ENCODE results near the gene GRIP2. TPM values are rescaled to one million over a fixed set of nuclear protein-coding genes. Genes with fewer than 3 reads are reported as not detected.

Gene GRIP2
- total RNA-seq, 6 experiments from 2014 or later: 0.04 to 0.44 (median 0.33) TPM; not detected in 1

- H3K27me3 ChIP-seq: no peaks in the 10 kb centered on the region
- 29% methylated on average over 5 of the region's 8 CpGs for WGBS (ENCODE audit: insufficient coverage, low coverage, low lambda C conversion rate, missing lambda C conversion rate)
- DNase-seq: peak in 1 of 3 donors; percentile 41
- H3K9me3 ChIP-seq: no peaks in the 10 kb centered on the region
- H3K27ac ChIP-seq: no peak overlapping the region
- peak in 1 of 4 donors; percentile 43 for ATAC-seq
- TF ChIP-seq CTCF (IDR thresholded peaks at IDR 0.05) (peak in 3 of 4 donors; percentile 16 to 23 (median 20)), POLR2A (IDR thresholded peaks at IDR 0.05) (no peak)
- intact Hi-C loops (cut with DNase I): no loop called here
- H3K4me3 ChIP-seq: no peak overlapping the region
- no peaks in the 10 kb centered on the region for H3K4me1 ChIP-seq
- H3K36me3 ChIP-seq: no peaks in the 10 kb centered on the region
Observed at GRCh38 chr3:14549256-14549919, 9.2 kb upstream of the GRIP2 start.

- Histone ChIP-seq H3K27me3 (no peaks in the 10 kb centered on the region), H3K36me3 (no peaks in the 10 kb centered on the region), H3K4me1 (no peaks in the 10 kb centered on the region), H3K27ac (no peak overlapping the region), H3K9me3 (no peaks in the 10 kb centered on the region), H3K4me3 (no peak overlapping the region)
- DNase-seq (peak in 2 of 3 donors; percentile 42 to 52), ATAC-seq (peak; percentile 50 to 79 (median 72))
- intact Hi-C loops (cut with DNase I): no loop called here
- 15% methylated on average over 8 of the region's 12 CpGs for WGBS (ENCODE audit: insufficient coverage, low coverage, low lambda C conversion rate, missing lambda C conversion rate)
- TF ChIP-seq CTCF (IDR thresholded peaks at IDR 0.05) (peak; percentile 21 to 50 (median 38)), POLR2A (IDR thresholded peaks at IDR 0.05) (no peak)
Observed at GRCh38 chr3:14548321-14548729, 8.2 kb upstream of the GRIP2 start.

GRCh38 chr3:14547693-14548092 lies 7.6 kb upstream of the GRIP2 start:
- TF ChIP-seq POLR2A (IDR thresholded peaks at IDR 0.05): no peak
- no peak for TF ChIP-seq CTCF (IDR thresholded peaks at IDR 0.05)
- Histone ChIP-seq H3K36me3 (no peaks in the 10 kb centered on the region), H3K4me3 (no peak overlapping the region), H3K27me3 (no peaks in the 10 kb centered on the region), H3K4me1 (no peaks in the 10 kb centered on the region), H3K27ac (no peak overlapping the region), H3K9me3 (no peaks in the 10 kb centered on the region)
- peak in 1 of 3 donors; percentile 4 for DNase-seq
- no peak for ATAC-seq
- 85% methylated on average over 2 of the region's 2 CpGs for WGBS (ENCODE audit: insufficient coverage, low coverage, low lambda C conversion rate, missing lambda C conversion rate)
- intact Hi-C loops (cut with DNase I): no loop called here

GRCh38 chr3:14546041-14546440 lies 5.9 kb upstream of the GRIP2 start:
- peak in 1 of 3 donors; percentile 21 for DNase-seq
- no peaks in the 10 kb centered on the region for H3K9me3 ChIP-seq
- H3K27ac ChIP-seq: no peak overlapping the region
- H3K27me3 ChIP-seq: no peaks in the 10 kb centered on the region
- no peak overlapping the region for H3K4me3 ChIP-seq
- TF ChIP-seq POLR2A (IDR thresholded peaks at IDR 0.05): no peak
- no peak for TF ChIP-seq CTCF (IDR thresholded peaks at IDR 0.05)
- ATAC-seq: no peak
- no peaks in the 10 kb centered on the region for H3K4me1 ChIP-seq
- intact Hi-C loops (cut with DNase I): no loop called here
- WGBS (ENCODE audit: insufficient coverage, low coverage, low lambda C conversion rate, missing lambda C conversion rate): 55% methylated on average over 7 of the region's 9 CpGs
- no peaks in the 10 kb centered on the region for H3K36me3 ChIP-seq
